HEK293 (cell line): ENCODE data around the gene DSC2.
A peak's percentile ranks its signal among the peaks of the same experiment; 100 is the strongest.

Experiments used
- KLF17 ChIP-seq: fragments of 450-650 bp; formaldehyde crosslinking; IDR thresholded peaks from 2 replicates; pipeline ENCODE4 v1.5.1; 2016; ENCODE audit warnings: missing biosample characterization, missing genetic modification characterization
- MYNN ChIP-seq: fragments of 450-650 bp; formaldehyde crosslinking; IDR thresholded peaks from 2 replicates; pipeline ENCODE4 v1.5.1; 2016; ENCODE audit warnings: missing biosample characterization, missing genetic modification characterization, borderline replicate concordance
- PBX3 ChIP-seq: sonication (generic); formaldehyde crosslinking; IDR thresholded peaks from 2 replicates; pipeline ENCODE4 v1.8.1; 2022; ENCODE audit warnings: mild to moderate bottlenecking, moderate library complexity, missing genetic modification reagents
- SETDB1 ChIP-seq: IDR thresholded peaks from one replicate; pipeline ENCODE4 v1.6.1; 2017; ENCODE audit warnings: mild to moderate bottlenecking, low read length, moderate library complexity, mixed read lengths; ENCODE audit not compliant: insufficient read length
- SP7 ChIP-seq: fragments of 450-650 bp; formaldehyde crosslinking; IDR thresholded peaks from 2 replicates; pipeline ENCODE4 v1.5.1; 2016; ENCODE audit warnings: missing biosample characterization, missing genetic modification characterization
- TRIM28 ChIP-seq: IDR thresholded peaks from 2 replicates; pipeline ENCODE4 v1.6.1; 2011; ENCODE audit warnings: low read length, control low read depth, borderline replicate concordance
- TSHZ1 ChIP-seq: fragments of 450-650 bp; formaldehyde crosslinking; IDR thresholded peaks from 2 replicates; pipeline ENCODE4 v1.5.1; 2016; ENCODE audit warnings: missing biosample characterization, missing genetic modification characterization, borderline replicate concordance
- YY2 ChIP-seq: fragments of 450-650 bp; formaldehyde crosslinking; IDR thresholded peaks from 2 replicates; pipeline ENCODE4 v1.5.1; 2016; ENCODE audit warnings: missing biosample characterization, missing genetic modification characterization
- ZBTB11 ChIP-seq: fragments of 450-650 bp; formaldehyde crosslinking; conservative IDR thresholded peaks from 2 replicates; pipeline ENCODE4 v1.5.1; 2016; ENCODE audit warnings: low read depth, missing biosample characterization, missing genetic modification characterization
- ZBTB21 ChIP-seq: fragments of 450-650 bp; formaldehyde crosslinking; IDR thresholded peaks from 2 replicates; pipeline ENCODE4 v1.5.1; 2017; ENCODE audit warnings: missing biosample characterization, missing genetic modification characterization
- ZBTB6 ChIP-seq: fragments of 450-650 bp; formaldehyde crosslinking; IDR thresholded peaks from 2 replicates; pipeline ENCODE4 v1.5.1; 2017; ENCODE audit warnings: missing biosample characterization, missing genetic modification characterization
- ZBTB7A ChIP-seq: fragments of 450-650 bp; formaldehyde crosslinking; IDR thresholded peaks from 2 replicates; pipeline ENCODE4 v1.5.1; 2016; ENCODE audit warnings: low read depth, missing biosample characterization, missing genetic modification characterization
- ZNF157 ChIP-seq: fragments of 450-650 bp; formaldehyde crosslinking; IDR thresholded peaks from 2 replicates; pipeline ENCODE4 v1.5.1; 2016; ENCODE audit warnings: missing biosample characterization, missing genetic modification characterization
- ZNF184 ChIP-seq: fragments of 450-650 bp; IDR thresholded peaks from 2 replicates; pipeline ENCODE4 v1.5.1; 2018; ENCODE audit warnings: missing biosample characterization, mild to moderate bottlenecking, missing genetic modification characterization
- ZNF202 ChIP-seq: fragments of 450-650 bp; formaldehyde crosslinking; IDR thresholded peaks from 2 replicates; pipeline ENCODE4 v1.5.1; 2016; ENCODE audit warnings: missing biosample characterization, missing genetic modification characterization, borderline replicate concordance
- ZNF214 ChIP-seq: fragments of 450-650 bp; formaldehyde crosslinking; IDR thresholded peaks from 2 replicates; pipeline ENCODE4 v1.5.1; 2017; ENCODE audit warnings: missing biosample characterization, mild to moderate bottlenecking, missing genetic modification characterization, borderline replicate concordance
- ZNF362 ChIP-seq: fragments of 450-650 bp; formaldehyde crosslinking; IDR thresholded peaks from 2 replicates; pipeline ENCODE4 v1.5.1; 2016; ENCODE audit warnings: missing biosample characterization, missing genetic modification characterization
- ZNF426 ChIP-seq: fragments of 450-650 bp; formaldehyde crosslinking; IDR thresholded peaks from 2 replicates; pipeline ENCODE4 v1.5.1; 2017; ENCODE audit warnings: missing biosample characterization, missing genetic modification characterization, mild to moderate bottlenecking, inconsistent platforms, moderate library complexity
- ZNF501 ChIP-seq: fragments of 450-650 bp; formaldehyde crosslinking; IDR thresholded peaks from 2 replicates; pipeline ENCODE4 v1.5.1; 2016; ENCODE audit warnings: missing biosample characterization, missing genetic modification characterization
- ZNF513 ChIP-seq: fragments of 450-650 bp; IDR thresholded peaks from 2 replicates; pipeline ENCODE4 v1.5.1; 2018; ENCODE audit warnings: missing biosample characterization, missing genetic modification characterization
- ZNF561 ChIP-seq: fragments of 450-650 bp; IDR thresholded peaks from 2 replicates; pipeline ENCODE4 v1.5.1; 2018; ENCODE audit warnings: missing biosample characterization, missing genetic modification characterization, borderline replicate concordance
- ZNF629 ChIP-seq: fragments of 450-650 bp; formaldehyde crosslinking; IDR thresholded peaks from 2 replicates; pipeline ENCODE4 v1.5.1; 2017; ENCODE audit warnings: missing biosample characterization, missing genetic modification characterization
- ZNF639 ChIP-seq: fragments of 450-650 bp; formaldehyde crosslinking; IDR thresholded peaks from 2 replicates; pipeline ENCODE4 v1.5.1; 2016; ENCODE audit warnings: missing biosample characterization, missing genetic modification characterization
- ZNF707 ChIP-seq: fragments of 450-650 bp; formaldehyde crosslinking; IDR thresholded peaks from 2 replicates; pipeline ENCODE4 v1.5.1; 2016; ENCODE audit warnings: missing biosample characterization, missing genetic modification characterization
- ZNF791 ChIP-seq: fragments of 450-650 bp; formaldehyde crosslinking; IDR thresholded peaks from 2 replicates; pipeline ENCODE4 v1.5.1; 2016; ENCODE audit warnings: missing biosample characterization, missing genetic modification characterization
- ZNF830 ChIP-seq: fragments of 450-650 bp; IDR thresholded peaks from 2 replicates; pipeline ENCODE4 v1.5.0; 2018; ENCODE audit warnings: missing biosample characterization, missing genetic modification characterization, low read depth, mild to moderate bottlenecking, moderate library complexity

DSC2 gene

GRCh38 chr18:31103423-31103822, 1.2 kb upstream of the DSC2 start (continued):
- TF ChIP-seq PBX3 (CRISPR knock-in tag) (no peak), ZNF157 (tag by site-specific recombination) (no peak), ZNF513 (tag by site-specific recombination) (no peak), KLF17 (tag by site-specific recombination) (no peak), ZBTB11 (no peak), ZNF202 (tag by site-specific recombination) (no peak), MYNN (no peak), ZNF791 (tag by site-specific recombination) (no peak), ZNF501 (tag by site-specific recombination) (no peak), ZNF629 (tag by site-specific recombination) (peak; percentile 82), ZBTB6 (tag by site-specific recombination) (no peak), ZNF362 (tag by site-specific recombination) (no peak), ZNF426 (no peak), ZNF830 (tag by site-specific recombination) (no peak), ZBTB7A (tag by site-specific recombination) (no peak), ZNF184 (tag by site-specific recombination) (0 out of 2 replicates have a peak, but pooled peaks have one; percentile 11), TSHZ1 (tag by site-specific recombination) (peak; percentile 67; the same call in 1 of the 2 replicates), SETDB1 (no peak), ZNF707 (tag by site-specific recombination) (no peak), ZBTB21 (tag by site-specific recombination) (peak; percentile 69), TRIM28 (peak; percentile 53; the same call in 1 of the 2 replicates), ZNF639 (0 out of 2 replicates have a peak, but pooled peaks have one; percentile 20), SP7 (peak; percentile 72), ZNF561 (tag by site-specific recombination) (no peak), ZNF214 (tag by site-specific recombination) (no peak), YY2 (no peak)
